ENCODE results near the gene COX7A2.

- TF ChIP-seq CEBPB (IDR thresholded peaks at IDR 0.05; ENCODE audit: borderline replicate concordance in 1 of 2, low read depth in 2 of 2, low read length in 2 of 2) (no peak), CTCF (IDR thresholded peaks at IDR 0.05 in 2 of 3, conservative IDR thresholded peaks at IDR 0.05 in 1 of 3; ENCODE audit: control insufficient read depth in 2 of 3, extremely low read depth in 1 of 3, insufficient read depth in 1 of 3, low read depth in 3 of 3, low read length in 3 of 3) (no peak), SP1 (IDR thresholded peaks at IDR 0.05; ENCODE audit: low read depth, low read length) (no peak), ZBTB33 (IDR thresholded peaks at IDR 0.05) (no peak), NR2F1 (conservative IDR thresholded peaks at IDR 0.05) (no peak), TARDBP (IDR thresholded peaks at IDR 0.05; ENCODE audit: borderline replicate concordance) (no peak), CHD2 (IDR thresholded peaks at IDR 0.05; ENCODE audit: borderline replicate concordance, low read depth, low read length) (no peak), POLR2AphosphoS5 (IDR thresholded peaks at IDR 0.05; ENCODE audit: low read length) (no peak), CBFB (IDR thresholded peaks at IDR 0.05; ENCODE audit: low read depth) (no peak), GABPA (IDR thresholded peaks at IDR 0.05; ENCODE audit: low read depth) (no peak), NFIC (IDR thresholded peaks at IDR 0.05; ENCODE audit: low read depth, low read length) (no peak), ELK1 (IDR thresholded peaks at IDR 0.05; ENCODE audit: low read depth, low read length) (no peak), ZNF274 (IDR thresholded peaks at IDR 0.05; ENCODE audit: insufficient read depth, insufficient read length) (no peak)
- TF ChIP-seq, protein P1, sequence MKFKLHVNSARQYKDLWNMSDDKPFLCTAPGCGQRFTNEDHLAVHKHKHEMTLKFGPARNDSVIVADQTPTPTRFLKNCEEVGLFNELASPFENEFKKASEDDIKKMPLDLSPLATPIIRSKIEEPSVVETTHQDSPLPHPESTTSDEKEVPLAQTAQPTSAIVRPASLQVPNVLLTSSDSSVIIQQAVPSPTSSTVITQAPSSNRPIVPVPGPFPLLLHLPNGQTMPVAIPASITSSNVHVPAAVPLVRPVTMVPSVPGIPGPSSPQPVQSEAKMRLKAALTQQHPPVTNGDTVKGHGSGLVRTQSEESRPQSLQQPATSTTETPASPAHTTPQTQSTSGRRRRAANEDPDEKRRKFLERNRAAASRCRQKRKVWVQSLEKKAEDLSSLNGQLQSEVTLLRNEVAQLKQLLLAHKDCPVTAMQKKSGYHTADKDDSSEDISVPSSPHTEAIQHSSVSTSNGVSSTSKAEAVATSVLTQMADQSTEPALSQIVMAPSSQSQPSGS (IDR thresholded peaks at IDR 0.05; ENCODE audit: low read length) = no peak
Observed at GRCh38 chr6:75261299-75261698, 17.7 kb upstream of the COX7A2 start.

Data from GM12878 (cell line).